MCF 10A (cell line): ENCODE results near the gene ZFP92. TPM values are rescaled to one million over a fixed set of nuclear protein-coding genes. Genes with fewer than 3 reads are reported as not detected.

Source experiments
- BruUV-seq: library from RNA; stranded (reverse); fragments of 400-500 nt; replicated peaks from 2 replicates; lab custom pipeline; 2021; lab: Mats Ljungman, UMichigan
- CTCF ChIA-PET: fragments of 300-600 bp; sonication (Branson Sonifier 250); formaldehyde crosslinking; extraction: SDS; loops from one replicate; lab custom pipeline; 2021; ENCODE audit warnings: antibody characterized with exemption, inconsistent platforms; lab: Yijun Ruan, JAX
- POLR2A ChIA-PET: fragments of 300-600, 350-650 bp; sonication (Branson Sonifier 250); formaldehyde crosslinking; extraction: SDS; loops from one replicate; lab custom pipeline; 2020; ENCODE audit warnings: antibody characterized with exemption, inconsistent platforms; lab: Yijun Ruan, JAX
- DNase-seq: peaks from one replicate; pipeline ENCODE4 v3.0.0-alpha.2; 2018; ENCODE audit not compliant: unreplicated experiment
- H3K27ac Mint-ChIP-seq: one replicate; pipeline ENCODE4 v1.8.0; 2022; ENCODE audit warnings: mild to moderate bottlenecking, low read depth, mixed read lengths; ENCODE audit not compliant: unreplicated experiment
- H3K27me3 Mint-ChIP-seq: one replicate; pipeline ENCODE4 v1.8.0; 2022; ENCODE audit warnings: mixed read lengths; ENCODE audit not compliant: insufficient read depth, unreplicated experiment
- H3K36me3 Mint-ChIP-seq: one replicate; pipeline ENCODE4 v1.8.0; 2022; ENCODE audit warnings: mild to moderate bottlenecking, moderate library complexity, mixed read lengths; ENCODE audit not compliant: insufficient read depth, unreplicated experiment
- H3K4me1 Mint-ChIP-seq: one replicate; pipeline ENCODE4 v1.8.0; 2022; ENCODE audit warnings: mixed read lengths; ENCODE audit not compliant: insufficient read depth, unreplicated experiment
- H3K4me3 Mint-ChIP-seq: one replicate; pipeline ENCODE4 v1.8.0; 2022; ENCODE audit warnings: mild to moderate bottlenecking, moderate library complexity, mixed read lengths; ENCODE audit not compliant: unreplicated experiment
- H3K9me3 Mint-ChIP-seq: one replicate; pipeline ENCODE4 v1.8.0; 2022; ENCODE audit warnings: mixed read lengths; ENCODE audit not compliant: unreplicated experiment
- intact Hi-C: fragments of 100-400 bp; cut with micrococcal nuclease; formaldehyde crosslinking; loops from 2 replicates; pipeline ENCODE4 v1.14.1; 2022
- total RNA-seq: library from RNA; stranded (reverse); gene quantifications from 2 replicates; pipeline ENCODE4 v1.2.3, GENCODE V29; 2022
- TF ChIP-seq, protein P1 (sequence below): fragments of 200-600 bp; IDR thresholded peaks from one replicate; pipeline ENCODE4 v1.8.0; 2022; ENCODE audit warnings: antibody characterized with exemption, mild to moderate bottlenecking; ENCODE audit not compliant: unreplicated experiment

ZFP92 gene
- total RNA-seq, 1 experiment from 2014 or later: not detected

GRCh38 chrX:153406903-153407302, 4.4 kb upstream of the ZFP92 start:
- no peak overlapping the region for H3K4me3 Mint-ChIP-seq
- BruUV-seq: no TSS peak
- H3K4me1 Mint-ChIP-seq: no peaks in the 10 kb centered on the region
- intact Hi-C loops: no loop called here
- peaks cover 58% of the 10 kb centered on the region for H3K27me3 Mint-ChIP-seq
- TF ChIP-seq, protein P1, sequence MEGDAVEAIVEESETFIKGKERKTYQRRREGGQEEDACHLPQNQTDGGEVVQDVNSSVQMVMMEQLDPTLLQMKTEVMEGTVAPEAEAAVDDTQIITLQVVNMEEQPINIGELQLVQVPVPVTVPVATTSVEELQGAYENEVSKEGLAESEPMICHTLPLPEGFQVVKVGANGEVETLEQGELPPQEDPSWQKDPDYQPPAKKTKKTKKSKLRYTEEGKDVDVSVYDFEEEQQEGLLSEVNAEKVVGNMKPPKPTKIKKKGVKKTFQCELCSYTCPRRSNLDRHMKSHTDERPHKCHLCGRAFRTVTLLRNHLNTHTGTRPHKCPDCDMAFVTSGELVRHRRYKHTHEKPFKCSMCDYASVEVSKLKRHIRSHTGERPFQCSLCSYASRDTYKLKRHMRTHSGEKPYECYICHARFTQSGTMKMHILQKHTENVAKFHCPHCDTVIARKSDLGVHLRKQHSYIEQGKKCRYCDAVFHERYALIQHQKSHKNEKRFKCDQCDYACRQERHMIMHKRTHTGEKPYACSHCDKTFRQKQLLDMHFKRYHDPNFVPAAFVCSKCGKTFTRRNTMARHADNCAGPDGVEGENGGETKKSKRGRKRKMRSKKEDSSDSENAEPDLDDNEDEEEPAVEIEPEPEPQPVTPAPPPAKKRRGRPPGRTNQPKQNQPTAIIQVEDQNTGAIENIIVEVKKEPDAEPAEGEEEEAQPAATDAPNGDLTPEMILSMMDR: no peak
- H3K9me3 Mint-ChIP-seq: no peaks in the 10 kb centered on the region
- no peaks in the 10 kb centered on the region for H3K36me3 Mint-ChIP-seq
- H3K27ac Mint-ChIP-seq: no peak overlapping the region
- ChIA-PET CTCF (no interaction called here), POLR2A (no interaction called here)
- DNase-seq: no peak

DNA sequence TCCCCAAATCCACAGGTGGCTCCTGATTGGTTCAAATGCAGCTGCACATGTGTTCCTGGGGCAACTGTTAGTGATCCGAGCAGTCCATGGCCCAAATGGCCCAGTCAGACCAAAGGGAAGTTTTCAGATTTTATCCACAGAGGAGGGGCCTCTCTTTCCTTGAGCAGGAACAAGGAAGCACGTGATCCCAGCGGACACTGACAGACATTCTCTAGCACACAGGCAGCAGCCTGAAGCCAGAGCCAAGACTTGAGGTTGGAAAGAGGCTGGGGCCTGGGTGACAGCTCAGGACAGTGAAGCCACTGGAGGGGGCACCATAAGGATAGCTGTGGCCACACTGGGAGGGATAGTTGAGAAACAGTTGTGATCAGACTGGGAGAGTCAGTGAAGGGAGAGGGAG, 3.5 kb upstream of the ZFP92 start:
- peaks cover 59% of the 10 kb centered on the region for H3K27me3 Mint-ChIP-seq
- intact Hi-C loops: no loop called here
- H3K4me1 Mint-ChIP-seq: no peaks in the 10 kb centered on the region
- H3K27ac Mint-ChIP-seq: no peak overlapping the region
- ChIA-PET CTCF (no interaction called here), POLR2A (no interaction called here)
- no peaks in the 10 kb centered on the region for H3K36me3 Mint-ChIP-seq
- DNase-seq: no peak
- no peak overlapping the region for H3K4me3 Mint-ChIP-seq
- TF ChIP-seq, protein P1: no peak
- BruUV-seq: no TSS peak
- H3K9me3 Mint-ChIP-seq: no peaks in the 10 kb centered on the region

GRCh38 chrX:153408221-153408721, 3.0 kb upstream of the ZFP92 start:
- BruUV-seq: no TSS peak
- Mint-ChIP-seq H3K4me3 (no peak overlapping the region), H3K27me3 (peaks cover 54% of the 10 kb centered on the region), H3K36me3 (no peaks in the 10 kb centered on the region), H3K4me1 (no peaks in the 10 kb centered on the region), H3K9me3 (no peaks in the 10 kb centered on the region), H3K27ac (no peak overlapping the region)
- CTCF ChIA-PET: no interaction called here
- TF ChIP-seq, protein P1: no peak
- intact Hi-C loops: no loop called here
- no peak for DNase-seq
- POLR2A ChIA-PET: no interaction called here

- Mint-ChIP-seq H3K4me1 (no peaks in the 10 kb centered on the region), H3K27me3 (peaks cover 49% of the 10 kb centered on the region), H3K4me3 (no peak overlapping the region), H3K9me3 (no peaks in the 10 kb centered on the region), H3K27ac (no peak overlapping the region), H3K36me3 (no peaks in the 10 kb centered on the region)
- CTCF ChIA-PET: no interaction called here
- no peak for DNase-seq
- POLR2A ChIA-PET: no interaction called here
- no TSS peak for BruUV-seq
- intact Hi-C loops: no loop called here
- TF ChIP-seq, protein P1: no peak
Measured at GRCh38 chrX:153408871-153409351, 2.4 kb upstream of the ZFP92 start.
